Osteoblast (primary cell): Measurements from ENCODE around the gene CTDSP1. TPM values are rescaled to one million over a fixed set of nuclear protein-coding genes. Genes with fewer than 3 reads are reported as not detected.

Experiments used
- DNase-seq: peaks from one replicate; pipeline ENCODE4 v3.0.0; 2011; ENCODE audit warnings: low spot score, mixed read lengths; ENCODE audit not compliant: insufficient read length; ENCODE audit errors: missing footprints
- H2AFZ ChIP-seq: 2 replicates; pipeline ENCODE4 v1.6.0; 2011; ENCODE audit warnings: mild to moderate bottlenecking, low read length
- H3K27ac ChIP-seq: 2 replicates; pipeline ENCODE4 v1.5.1; 2011; ENCODE audit warnings: mild to moderate bottlenecking, low read depth, low read length, moderate library complexity
- H3K27me3 ChIP-seq: 2 replicates; pipeline ENCODE4 v1.6.0; 2012; ENCODE audit warnings: mild to moderate bottlenecking, control low read depth, inconsistent platforms, low read length, moderate library complexity; ENCODE audit not compliant: insufficient read depth
- H3K36me3 ChIP-seq: 2 replicates; pipeline ENCODE4 v1.5.1; 2011; ENCODE audit warnings: mild to moderate bottlenecking, low read length, control low read depth, moderate library complexity; ENCODE audit not compliant: insufficient read depth
- H3K4me1 ChIP-seq: 2 replicates; pipeline ENCODE4 v1.5.1; 2011; ENCODE audit warnings: mild to moderate bottlenecking, low read length, control low read depth, moderate library complexity; ENCODE audit not compliant: insufficient read depth
- H3K4me2 ChIP-seq: 2 replicates; pipeline ENCODE4 v1.6.0; 2011; ENCODE audit warnings: mild to moderate bottlenecking, low read length; ENCODE audit not compliant: insufficient read depth
- H3K4me3 ChIP-seq: fragments of 200-600 bp; sonication (generic); 3 replicates; pipeline ENCODE4 v1.5.1; 2012; ENCODE audit warnings: mild to moderate bottlenecking, low read length, inconsistent platforms; ENCODE audit not compliant: insufficient read depth
- H3K79me2 ChIP-seq: 2 replicates; pipeline ENCODE4 v1.6.0; 2012; ENCODE audit warnings: mild to moderate bottlenecking, low read length, control low read depth, inconsistent platforms; ENCODE audit not compliant: insufficient read depth
- H3K9me3 ChIP-seq: 2 replicates; pipeline ENCODE4 v1.5.1; 2011; ENCODE audit warnings: low read depth, low read length, control low read depth
- H4K20me1 ChIP-seq: 2 replicates; pipeline ENCODE4 v1.6.0; 2012; ENCODE audit warnings: mild to moderate bottlenecking, low read length, control low read depth; ENCODE audit not compliant: insufficient read depth
- CTCF ChIP-seq: IDR thresholded peaks from 2 replicates; pipeline ENCODE4 v1.5.1; 2011; ENCODE audit warnings: mild to moderate bottlenecking, low read depth, low read length, moderate library complexity; ENCODE audit errors: extremely low read depth
- total RNA-seq: library from RNA; depleted of rRNA; stranded (reverse); fragments of >200 nt; gene quantifications from 2 replicates; pipeline ENCODE4 v1.2.3, GENCODE V29; 2012

The CTDSP1 gene
- total RNA-seq, 1 donor: 71.7 TPM

GRCh38 chr2:218392891-218393462 lies 6.7 kb upstream of the CTDSP1 start:
- Histone ChIP-seq H3K4me1 (peaks cover 19% of the 10 kb centered on the region), H3K4me3 (no peak overlapping the region), H3K36me3 (no peaks in the 10 kb centered on the region), H3K9me3 (no peaks in the 10 kb centered on the region), H2AFZ (no peak overlapping the region), H3K4me2 (no peak overlapping the region), H3K79me2 (no peaks in the 10 kb centered on the region), H4K20me1 (no peaks in the 10 kb centered on the region), H3K27me3 (no peaks in the 10 kb centered on the region), H3K27ac (no peak overlapping the region)
- peak; percentile 41 for DNase-seq
- no peak for TF ChIP-seq CTCF

GRCh38 chr2:218393750-218394290 lies 5.8 kb upstream of the CTDSP1 start:
- H3K4me3 ChIP-seq: no peak overlapping the region
- TF ChIP-seq CTCF: no peak
- H3K36me3 ChIP-seq: no peaks in the 10 kb centered on the region
- peaks cover 19% of the 10 kb centered on the region for H3K4me1 ChIP-seq
- H3K79me2 ChIP-seq: no peaks in the 10 kb centered on the region
- H3K9me3 ChIP-seq: no peaks in the 10 kb centered on the region
- H3K27me3 ChIP-seq: no peaks in the 10 kb centered on the region
- peak; percentile 9 for DNase-seq
- no peak overlapping the region for H3K27ac ChIP-seq
- H3K4me2 ChIP-seq: no peak overlapping the region
- no peaks in the 10 kb centered on the region for H4K20me1 ChIP-seq
- no peak overlapping the region for H2AFZ ChIP-seq

DNA sequence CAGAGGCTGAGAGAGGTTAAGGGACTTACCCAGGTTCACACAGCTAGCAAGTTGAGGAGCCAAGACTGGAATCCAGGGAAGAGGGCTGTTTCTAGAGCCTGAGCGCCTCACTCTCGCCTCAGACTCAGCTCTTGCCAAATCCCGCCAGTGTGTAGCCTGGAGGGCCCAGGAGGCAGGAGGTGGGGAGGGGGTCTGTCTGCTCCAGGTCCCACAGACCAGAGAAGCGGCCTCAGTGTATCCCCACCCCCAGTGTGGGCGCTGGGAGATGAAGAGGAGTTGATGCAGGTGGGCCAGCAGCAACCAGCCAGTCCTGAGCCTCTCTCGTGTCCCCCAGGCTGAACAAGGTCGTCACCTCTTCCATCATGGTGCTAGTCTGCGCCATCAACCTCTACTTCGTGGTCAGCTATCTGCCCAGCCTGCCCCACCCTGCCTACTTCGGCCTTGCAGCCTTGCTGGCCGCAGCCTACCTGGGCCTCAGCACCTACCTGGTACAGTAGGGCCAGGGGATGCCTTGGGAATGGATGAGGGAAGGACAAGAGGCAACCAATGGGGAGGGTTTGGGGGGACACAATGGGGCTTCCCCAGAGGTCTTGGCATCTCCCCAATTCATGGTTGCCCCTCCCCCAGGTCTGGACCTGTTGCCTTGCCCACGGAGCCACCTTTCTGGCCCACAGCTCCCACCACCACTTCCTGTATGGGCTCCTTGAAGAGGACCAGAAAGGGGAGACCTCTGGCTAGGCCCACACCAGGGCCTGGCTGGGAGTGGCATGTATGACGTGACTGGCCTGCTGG lies 5.2 kb upstream of the CTDSP1 start:
- TF ChIP-seq CTCF: no peak
- no peak overlapping the region for H3K27ac ChIP-seq

GRCh38 chr2:218395090-218395444 lies 4.6 kb upstream of the CTDSP1 start:
- H3K4me2 ChIP-seq: no peak overlapping the region
- no peak overlapping the region for H3K27ac ChIP-seq
- H4K20me1 ChIP-seq: no peaks in the 10 kb centered on the region
- no peak overlapping the region for H3K4me3 ChIP-seq
- H3K36me3 ChIP-seq: no peaks in the 10 kb centered on the region
- H3K4me1 ChIP-seq: peaks cover 19% of the 10 kb centered on the region
- no peaks in the 10 kb centered on the region for H3K27me3 ChIP-seq
- no peak for TF ChIP-seq CTCF
- peak; percentile 48 for DNase-seq
- peaks cover under 1% of the 10 kb centered on the region for H3K79me2 ChIP-seq
- no peak overlapping the region for H2AFZ ChIP-seq
- H3K9me3 ChIP-seq: no peaks in the 10 kb centered on the region

More for the DNA sequence above, 5.2 kb upstream of the CTDSP1 start:
- Histone ChIP-seq H2AFZ (no peak overlapping the region), H3K36me3 (no peaks in the 10 kb centered on the region), H3K9me3 (no peaks in the 10 kb centered on the region), H4K20me1 (no peaks in the 10 kb centered on the region), H3K27me3 (no peaks in the 10 kb centered on the region), H3K4me1 (peaks cover 19% of the 10 kb centered on the region), H3K79me2 (no peaks in the 10 kb centered on the region), H3K4me3 (no peak overlapping the region), H3K4me2 (no peak overlapping the region)
- DNase-seq: peak; percentile 51
